C4-2B (cell line): ENCODE results near the gene RAD23B.
A peak's percentile ranks its signal among the peaks of the same experiment; 100 is the strongest.

ENCODE experiments used
- ZFX ChIP-seq: fragments of 450-650 bp; IDR thresholded peaks from 2 replicates; pipeline ENCODE4 v1.6.1; 2017
- TF ChIP-seq, protein P1 (sequence below): fragments of 450-650 bp; conservative IDR thresholded peaks from 2 replicates; pipeline ENCODE4 v1.5.1; 2017; ENCODE audit warnings: mild to moderate bottlenecking

DNA sequence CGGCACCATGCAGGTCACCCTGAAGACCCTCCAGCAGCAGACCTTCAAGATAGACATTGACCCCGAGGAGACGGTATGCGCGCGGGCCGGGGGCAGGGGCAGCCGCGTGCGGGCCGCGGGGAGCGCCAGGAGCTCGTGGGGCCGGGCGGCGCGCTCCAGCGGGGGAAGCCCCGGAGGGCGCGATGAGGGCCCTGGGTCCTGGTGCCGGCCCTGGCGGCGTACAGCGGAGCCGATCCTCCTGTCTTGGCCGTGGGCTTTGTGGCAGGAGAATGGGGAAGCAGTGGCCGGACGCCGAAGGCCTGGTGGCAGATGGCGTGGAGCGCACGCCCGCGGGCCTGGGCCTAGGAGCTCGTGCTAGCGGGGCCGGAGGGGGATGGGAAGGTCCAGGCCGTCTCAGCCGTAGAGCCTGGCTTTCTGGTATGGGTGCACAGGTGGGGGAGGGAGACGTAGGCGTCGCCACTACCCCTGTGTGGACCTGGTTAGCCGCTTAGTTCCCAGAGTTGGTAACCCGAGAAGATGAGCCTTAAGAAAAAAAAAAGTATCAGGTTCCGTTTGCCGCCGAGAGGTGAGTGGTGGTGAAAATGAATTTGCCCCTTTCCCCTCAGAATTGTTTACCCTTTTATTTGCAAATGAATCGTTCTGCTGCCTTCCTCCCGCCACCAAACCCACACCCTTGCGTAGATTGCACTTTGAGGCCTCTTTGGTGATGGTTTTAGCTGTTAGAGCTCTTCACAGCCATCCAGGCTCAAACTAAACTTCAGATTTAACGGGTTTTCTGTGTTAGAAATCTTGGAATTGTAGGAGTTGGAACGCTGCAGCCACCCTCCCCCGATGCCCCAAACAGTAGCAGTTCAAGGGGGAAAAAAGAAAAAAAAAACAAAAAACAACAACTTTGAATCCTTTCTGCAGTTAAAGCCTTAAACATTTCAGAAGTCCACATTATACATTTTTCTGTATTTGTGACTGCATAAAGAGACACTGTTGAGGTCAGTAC lies 841 bp downstream of the RAD23B start:
- TF ChIP-seq, protein P1, sequence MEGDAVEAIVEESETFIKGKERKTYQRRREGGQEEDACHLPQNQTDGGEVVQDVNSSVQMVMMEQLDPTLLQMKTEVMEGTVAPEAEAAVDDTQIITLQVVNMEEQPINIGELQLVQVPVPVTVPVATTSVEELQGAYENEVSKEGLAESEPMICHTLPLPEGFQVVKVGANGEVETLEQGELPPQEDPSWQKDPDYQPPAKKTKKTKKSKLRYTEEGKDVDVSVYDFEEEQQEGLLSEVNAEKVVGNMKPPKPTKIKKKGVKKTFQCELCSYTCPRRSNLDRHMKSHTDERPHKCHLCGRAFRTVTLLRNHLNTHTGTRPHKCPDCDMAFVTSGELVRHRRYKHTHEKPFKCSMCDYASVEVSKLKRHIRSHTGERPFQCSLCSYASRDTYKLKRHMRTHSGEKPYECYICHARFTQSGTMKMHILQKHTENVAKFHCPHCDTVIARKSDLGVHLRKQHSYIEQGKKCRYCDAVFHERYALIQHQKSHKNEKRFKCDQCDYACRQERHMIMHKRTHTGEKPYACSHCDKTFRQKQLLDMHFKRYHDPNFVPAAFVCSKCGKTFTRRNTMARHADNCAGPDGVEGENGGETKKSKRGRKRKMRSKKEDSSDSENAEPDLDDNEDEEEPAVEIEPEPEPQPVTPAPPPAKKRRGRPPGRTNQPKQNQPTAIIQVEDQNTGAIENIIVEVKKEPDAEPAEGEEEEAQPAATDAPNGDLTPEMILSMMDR = no peak
- TF ChIP-seq ZFX = peak; percentile 98
